ENCODE results near the gene FAM76A. TPM values are rescaled to one million over a fixed set of nuclear protein-coding genes. Genes with fewer than 3 reads are reported as not detected.

Gene FAM76A
- total and polyA plus RNA-seq, 2 experiments from 2014 or later: 3.5 to 9.8 TPM

- H2AFZ ChIP-seq: no peak overlapping the region
- H3K79me2 ChIP-seq: peaks cover 91% of the 10 kb centered on the region
- H3K4me1 ChIP-seq (ENCODE audit: insufficient read depth): peaks cover 14% of the 10 kb centered on the region
- no peak overlapping the region for H3K4me3 ChIP-seq
- no peaks in the 10 kb centered on the region for H3K9me2 ChIP-seq (replicated peaks; ENCODE audit: insufficient read depth)
- H3K27me3 ChIP-seq: no peaks in the 10 kb centered on the region
- DNase-seq (ENCODE audit: low spot score): peak; percentile 32
- H3K4me2 ChIP-seq: peak overlapping the region; percentile 27
- TF ChIP-seq EZH2 (IDR thresholded peaks at IDR 0.05; ENCODE audit: borderline replicate concordance) (no peak), CTCF (IDR thresholded peaks at IDR 0.05; ENCODE audit: poor library complexity) (no peak), EZH2phosphoT487 (IDR thresholded peaks at IDR 0.05; ENCODE audit: low read depth, severe bottlenecking, unreplicated experiment) (no peak)
- H3K9me3 ChIP-seq (ENCODE audit: low read depth): no peaks in the 10 kb centered on the region
- peak overlapping the region; percentile 66 for H3K27ac ChIP-seq
- WGBS (ENCODE audit: low lambda C conversion rate, missing lambda C conversion rate): 75% methylated on average over 3 of the region's 3 CpGs
- H3K36me3 ChIP-seq (replicated peaks; ENCODE audit: insufficient read depth, low read depth): no peaks in the 10 kb centered on the region
- H4K20me1 ChIP-seq (ENCODE audit: insufficient read depth, poor library complexity, severe bottlenecking): peaks cover 9% of the 10 kb centered on the region
These were observed 52.3 kb downstream of the FAM76A start for GRCh38 chr1:27778056-27778455.

- 86% methylated on average over 4 of the region's 4 CpGs for whole genome bisulfite sequencing (ENCODE audit: low lambda C conversion rate, missing lambda C conversion rate)
- TF ChIP-seq EZH2phosphoT487 (IDR thresholded peaks at IDR 0.05; ENCODE audit: low read depth, severe bottlenecking, unreplicated experiment): no peak
- no peak for TF ChIP-seq CTCF (IDR thresholded peaks at IDR 0.05; ENCODE audit: poor library complexity)
- no peak for TF ChIP-seq EZH2 (IDR thresholded peaks at IDR 0.05; ENCODE audit: borderline replicate concordance)
- H2AFZ ChIP-seq: no peak overlapping the region
- H3K79me2 ChIP-seq: peaks cover 94% of the 10 kb centered on the region
- no peaks in the 10 kb centered on the region for H3K27me3 ChIP-seq
- peak overlapping the region; percentile 28 for H3K27ac ChIP-seq
- H3K9me3 ChIP-seq (ENCODE audit: low read depth): no peaks in the 10 kb centered on the region
- no peaks in the 10 kb centered on the region for H3K9me2 ChIP-seq (replicated peaks; ENCODE audit: insufficient read depth)
- H3K36me3 ChIP-seq (replicated peaks; ENCODE audit: insufficient read depth, low read depth): no peaks in the 10 kb centered on the region
- peaks cover 20% of the 10 kb centered on the region for H3K4me1 ChIP-seq (ENCODE audit: insufficient read depth)
- peaks cover 12% of the 10 kb centered on the region for H4K20me1 ChIP-seq (ENCODE audit: insufficient read depth, poor library complexity, severe bottlenecking)
- H3K4me3 ChIP-seq: no peak overlapping the region
- DNase-seq (ENCODE audit: low spot score): no peak
- H3K4me2 ChIP-seq: peak overlapping the region; percentile 27
These were observed 53.4 kb downstream of the FAM76A start for GRCh38 chr1:27779122-27779521.

DNA sequence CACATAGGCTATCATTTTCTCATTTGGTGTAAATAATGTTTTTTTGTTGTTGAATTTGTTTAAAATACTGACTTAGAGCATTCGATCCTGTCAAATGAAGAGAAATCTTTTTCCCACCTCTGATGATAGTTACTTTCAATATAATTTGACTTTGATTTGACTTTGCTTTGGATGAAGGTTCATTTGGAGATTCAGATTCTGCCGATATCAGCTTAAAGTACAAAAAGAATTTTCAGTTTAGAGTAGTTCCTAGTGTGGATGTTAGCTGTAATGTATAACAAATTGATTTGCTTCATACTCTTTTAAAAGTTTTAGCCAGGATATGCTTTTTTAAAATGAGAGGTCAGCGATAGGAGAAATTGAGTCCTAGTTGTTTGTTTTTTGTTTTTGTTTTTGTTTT, 57.2 kb downstream of the FAM76A start:
- no peaks in the 10 kb centered on the region for H3K36me3 ChIP-seq (replicated peaks; ENCODE audit: insufficient read depth, low read depth)
- peaks cover 79% of the 10 kb centered on the region for H3K79me2 ChIP-seq

More for the DNA sequence above, 57.2 kb downstream of the FAM76A start:
- peaks cover 3% of the 10 kb centered on the region for H4K20me1 ChIP-seq (ENCODE audit: insufficient read depth, poor library complexity, severe bottlenecking)
- TF ChIP-seq EZH2phosphoT487 (IDR thresholded peaks at IDR 0.05; ENCODE audit: low read depth, severe bottlenecking, unreplicated experiment) (no peak), CTCF (IDR thresholded peaks at IDR 0.05; ENCODE audit: poor library complexity) (no peak), EZH2 (IDR thresholded peaks at IDR 0.05; ENCODE audit: borderline replicate concordance) (no peak)
- DNase-seq (ENCODE audit: low spot score): no peak
- H3K4me3 ChIP-seq: no peak overlapping the region
- no peak overlapping the region for H3K4me2 ChIP-seq
- WGBS (ENCODE audit: low lambda C conversion rate, missing lambda C conversion rate): 98% methylated on average over 3 of the region's 3 CpGs
- peaks cover 24% of the 10 kb centered on the region for H3K4me1 ChIP-seq (ENCODE audit: insufficient read depth)
- no peaks in the 10 kb centered on the region for H3K9me3 ChIP-seq (ENCODE audit: low read depth)
- no peaks in the 10 kb centered on the region for H3K27me3 ChIP-seq
- H3K27ac ChIP-seq: peak overlapping the region; percentile 89
- no peak overlapping the region for H2AFZ ChIP-seq
- H3K9me2 ChIP-seq (replicated peaks; ENCODE audit: insufficient read depth): no peaks in the 10 kb centered on the region

All from hepatocyte (in vitro differentiated cells).